IPS-18c (cell line): ENCODE results near the gene PPM1J.
"Not testable (repeated sequence)": the region's sequence is repeated elsewhere in the genome, so short reads cannot be mapped to it uniquely, and the experiment has no call there.

Experiments
- H3K4me3 ChIP-seq: 2 replicates; pipeline ENCODE4 v1.7.0; 2013; ENCODE audit warnings: low read depth, mild to moderate bottlenecking, low read length, moderate library complexity; ENCODE audit not compliant: insufficient read depth
- H3K9me3 ChIP-seq: one replicate; pipeline ENCODE4 v1.6.1; 2013; ENCODE audit warnings: mild to moderate bottlenecking, low read length, moderate library complexity; ENCODE audit not compliant: control insufficient read depth, insufficient read depth

The PPM1J gene

GRCh38 chr1:112724240-112724639, 9.1 kb upstream of the PPM1J start:
- not testable (repeated sequence) for H3K9me3 ChIP-seq, H3K4me3 ChIP-seq

DNA sequence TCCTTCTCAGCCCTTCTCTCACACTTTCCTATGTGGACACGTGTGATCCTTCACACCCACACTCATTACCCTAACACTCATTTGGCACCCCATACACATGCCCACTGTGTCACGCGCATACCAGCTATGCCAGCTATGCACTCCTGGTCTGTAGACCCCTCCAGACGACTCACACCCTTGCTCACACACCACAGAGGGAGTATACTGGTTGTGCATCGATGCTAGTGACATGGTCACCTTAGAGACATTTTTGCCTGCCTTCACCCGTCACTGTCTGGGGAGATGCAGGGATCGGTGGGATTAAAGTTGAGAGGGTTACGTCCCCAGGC, 8.3 kb upstream of the PPM1J start:
- peak overlapping the region; percentile 5; the same call in 1 of the 2 replicates for H3K4me3 ChIP-seq

DNA sequence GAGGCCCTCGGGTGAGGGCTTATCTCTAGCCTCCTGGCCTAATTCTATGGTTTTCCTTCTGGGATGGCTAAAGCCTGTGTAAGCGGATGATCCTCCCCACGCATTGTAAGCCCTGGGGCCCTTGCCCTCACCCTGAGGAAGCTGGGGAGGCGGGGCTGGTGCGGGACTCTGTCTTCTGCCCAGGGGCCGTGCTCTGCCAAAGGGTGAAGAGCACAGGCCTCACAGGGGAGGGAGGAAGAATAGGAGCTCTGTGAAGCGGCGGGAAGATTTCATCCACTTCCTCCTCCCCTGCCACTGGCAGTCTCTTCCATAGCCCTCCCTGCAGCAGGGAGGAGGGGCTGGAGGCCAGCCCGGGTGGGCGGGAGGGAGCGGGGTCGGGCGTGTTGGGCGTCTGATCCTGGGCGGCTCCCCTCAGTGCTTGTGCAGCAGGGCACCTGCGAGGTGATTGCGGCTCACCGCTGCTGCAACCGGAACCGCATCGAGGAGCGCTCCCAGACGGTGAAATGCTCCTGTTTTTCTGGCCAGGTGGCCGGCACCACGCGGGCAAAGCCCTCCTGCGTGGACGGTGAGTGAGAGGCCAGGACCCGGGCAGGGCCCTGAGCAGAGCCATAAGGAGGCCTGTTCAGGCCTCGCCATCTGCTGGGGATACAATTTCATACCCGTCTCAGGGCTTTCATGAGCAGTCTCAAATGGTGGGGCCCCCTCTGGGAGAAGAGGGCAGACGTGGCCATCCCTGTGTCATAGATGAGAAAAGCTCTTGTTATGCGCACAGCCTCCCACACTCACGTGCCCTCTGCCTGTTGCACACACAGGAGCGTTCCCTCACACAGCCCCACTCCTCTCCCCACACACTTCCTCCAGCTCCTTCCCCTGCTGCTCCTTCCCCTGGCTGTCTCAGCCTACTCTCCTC, 7.7 kb upstream of the PPM1J start:
- no peaks in the 10 kb centered on the region for H3K9me3 ChIP-seq
- peak overlapping the region; percentile 5; the same call in 1 of the 2 replicates for H3K4me3 ChIP-seq

More for the DNA sequence above, 8.3 kb upstream of the PPM1J start:
- H3K9me3 ChIP-seq = no peaks in the 10 kb centered on the region

DNA sequence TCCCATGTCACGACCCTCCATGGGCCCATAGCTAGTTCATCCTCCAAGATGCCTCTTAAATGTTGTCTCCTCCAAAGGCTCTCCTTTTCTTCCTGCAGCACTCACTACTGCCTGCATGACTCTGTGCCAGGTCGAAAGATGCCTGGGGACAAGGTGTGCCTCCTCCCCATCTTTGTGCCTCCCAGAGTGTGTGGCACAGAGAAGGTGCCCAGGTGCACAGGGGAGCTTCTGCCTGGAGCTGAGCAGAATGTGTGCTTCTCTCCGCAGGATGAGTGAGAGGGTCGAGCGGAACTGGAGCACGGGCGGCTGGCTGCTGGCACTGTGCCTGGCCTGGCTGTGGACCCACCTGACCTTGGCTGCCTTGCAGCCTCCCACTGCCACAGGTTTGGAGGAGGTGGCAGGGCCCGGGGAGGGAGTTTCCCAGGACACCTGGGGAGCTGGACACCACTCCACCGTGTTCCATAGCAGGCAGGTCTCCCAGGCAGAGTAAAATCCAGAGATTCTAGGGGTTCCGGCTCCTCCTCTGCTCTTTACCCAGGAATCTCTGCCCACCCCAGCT, 6.9 kb upstream of the PPM1J start:
- Histone ChIP-seq H3K9me3 (no peaks in the 10 kb centered on the region), H3K4me3 (no peak overlapping the region; the same call in 1 of the 2 replicates)

GRCh38 chr1:112721294-112721693, 6.2 kb upstream of the PPM1J start:
- H3K9me3 ChIP-seq, H3K4me3 ChIP-seq: not testable (repeated sequence)

GRCh38 chr1:112720800-112721199, 5.7 kb upstream of the PPM1J start:
- Histone ChIP-seq H3K4me3 (no peak overlapping the region), H3K9me3 (no peaks in the 10 kb centered on the region)

- no peak overlapping the region for H3K4me3 ChIP-seq
- H3K9me3 ChIP-seq = no peaks in the 10 kb centered on the region
Measured at GRCh38 chr1:112719706-112720105, 4.6 kb upstream of the PPM1J start.

DNA sequence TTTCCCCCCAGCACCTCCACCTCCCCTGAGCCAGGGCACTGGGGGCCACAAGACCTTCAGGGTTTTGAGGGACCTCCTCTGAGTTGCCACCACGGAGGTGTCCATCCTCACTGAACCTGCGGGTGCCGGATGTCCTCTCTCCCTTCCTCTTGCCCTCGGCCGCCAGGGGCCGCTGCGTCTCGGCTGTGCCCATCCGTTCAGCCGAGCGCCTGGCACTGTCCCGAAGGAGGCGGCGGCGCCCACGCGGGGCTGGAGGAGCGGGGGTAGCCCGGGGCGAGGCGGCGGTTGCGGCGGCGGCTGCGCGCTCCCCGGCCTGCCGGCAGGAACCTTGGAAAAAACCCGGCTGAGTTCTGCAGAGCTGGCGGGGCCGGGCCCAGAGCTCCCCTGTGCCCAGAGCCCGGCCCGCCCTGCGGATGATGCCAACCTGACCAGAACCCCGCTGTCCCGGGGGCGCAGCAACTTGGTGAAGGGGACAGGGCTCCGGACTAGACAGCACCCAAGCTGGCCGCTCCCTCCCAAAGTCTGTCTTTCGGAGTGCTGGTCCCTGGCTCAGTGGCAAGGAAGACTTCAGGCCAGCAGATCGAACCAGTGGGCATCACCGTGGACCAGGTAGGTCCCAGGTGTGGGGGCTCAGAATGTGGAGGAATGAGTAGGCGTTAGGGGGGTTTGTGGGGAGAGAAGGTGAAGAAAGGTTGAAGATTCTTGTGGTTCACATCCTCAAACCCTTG, 3.7 kb upstream of the PPM1J start:
- Histone ChIP-seq H3K4me3 (no peak overlapping the region; the same call in 1 of the 2 replicates), H3K9me3 (no peaks in the 10 kb centered on the region)

DNA sequence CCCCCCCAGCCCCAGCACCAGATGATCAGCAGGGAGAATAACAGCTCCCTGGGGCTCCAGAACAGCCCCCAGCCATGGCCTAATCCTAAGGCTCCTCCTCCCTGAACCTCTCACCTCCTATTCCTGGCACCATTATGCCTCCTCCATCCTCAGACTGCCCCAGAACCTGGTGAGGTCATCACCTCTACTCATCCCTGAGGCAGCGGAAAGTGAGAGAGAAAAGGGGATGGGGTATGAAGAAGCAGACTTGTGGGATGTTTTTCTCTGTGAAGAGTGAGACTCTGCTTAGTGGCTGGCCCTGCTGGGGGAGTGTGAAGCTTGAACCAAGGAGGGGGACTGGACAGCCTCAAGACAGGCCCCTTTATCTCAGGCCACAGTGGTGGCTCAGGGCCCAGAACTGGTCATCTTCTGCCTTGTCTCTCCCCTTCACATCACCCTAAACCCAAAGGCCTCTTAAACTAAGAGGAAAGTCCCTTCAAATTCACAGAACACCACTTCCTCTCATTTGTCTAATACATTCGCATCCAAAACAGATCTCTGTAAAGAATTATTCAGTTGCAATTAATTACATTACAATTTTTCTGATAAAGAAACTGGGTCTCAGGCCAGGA, 2.2 kb upstream of the PPM1J start:
- no peak overlapping the region for H3K4me3 ChIP-seq
- no peaks in the 10 kb centered on the region for H3K9me3 ChIP-seq

DNA sequence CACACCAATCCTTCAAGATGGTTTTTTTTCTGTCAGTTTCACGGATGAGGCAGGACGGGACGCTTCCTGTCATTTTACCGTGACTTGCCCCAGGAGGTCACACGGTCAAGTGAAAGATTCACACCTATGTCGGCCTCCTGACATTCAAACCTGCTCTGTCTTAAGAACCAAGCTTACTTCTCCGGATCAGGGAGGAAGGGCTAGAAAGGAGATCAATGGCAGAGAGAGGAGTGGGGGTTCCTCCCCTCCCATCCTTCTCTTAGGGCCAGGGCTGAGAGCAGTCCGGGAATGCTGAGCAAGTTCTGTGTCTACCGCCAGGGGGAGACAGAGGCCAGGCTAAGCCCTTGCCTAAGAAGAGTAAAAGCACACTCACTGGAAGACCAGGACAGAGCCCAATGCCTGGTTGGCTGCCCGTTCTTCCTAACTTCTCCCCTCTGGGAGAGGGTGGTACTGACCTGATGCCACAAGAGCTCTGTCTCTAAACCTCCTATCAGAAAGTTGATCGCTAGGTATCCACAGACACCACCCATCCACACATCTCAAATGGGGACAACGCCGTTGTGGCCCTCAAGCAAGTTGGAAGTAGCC, 1.1 kb upstream of the PPM1J start:
- Histone ChIP-seq H3K4me3 (peak overlapping the region; percentile 82; the same call in 1 of the 2 replicates), H3K9me3 (no peaks in the 10 kb centered on the region)

DNA sequence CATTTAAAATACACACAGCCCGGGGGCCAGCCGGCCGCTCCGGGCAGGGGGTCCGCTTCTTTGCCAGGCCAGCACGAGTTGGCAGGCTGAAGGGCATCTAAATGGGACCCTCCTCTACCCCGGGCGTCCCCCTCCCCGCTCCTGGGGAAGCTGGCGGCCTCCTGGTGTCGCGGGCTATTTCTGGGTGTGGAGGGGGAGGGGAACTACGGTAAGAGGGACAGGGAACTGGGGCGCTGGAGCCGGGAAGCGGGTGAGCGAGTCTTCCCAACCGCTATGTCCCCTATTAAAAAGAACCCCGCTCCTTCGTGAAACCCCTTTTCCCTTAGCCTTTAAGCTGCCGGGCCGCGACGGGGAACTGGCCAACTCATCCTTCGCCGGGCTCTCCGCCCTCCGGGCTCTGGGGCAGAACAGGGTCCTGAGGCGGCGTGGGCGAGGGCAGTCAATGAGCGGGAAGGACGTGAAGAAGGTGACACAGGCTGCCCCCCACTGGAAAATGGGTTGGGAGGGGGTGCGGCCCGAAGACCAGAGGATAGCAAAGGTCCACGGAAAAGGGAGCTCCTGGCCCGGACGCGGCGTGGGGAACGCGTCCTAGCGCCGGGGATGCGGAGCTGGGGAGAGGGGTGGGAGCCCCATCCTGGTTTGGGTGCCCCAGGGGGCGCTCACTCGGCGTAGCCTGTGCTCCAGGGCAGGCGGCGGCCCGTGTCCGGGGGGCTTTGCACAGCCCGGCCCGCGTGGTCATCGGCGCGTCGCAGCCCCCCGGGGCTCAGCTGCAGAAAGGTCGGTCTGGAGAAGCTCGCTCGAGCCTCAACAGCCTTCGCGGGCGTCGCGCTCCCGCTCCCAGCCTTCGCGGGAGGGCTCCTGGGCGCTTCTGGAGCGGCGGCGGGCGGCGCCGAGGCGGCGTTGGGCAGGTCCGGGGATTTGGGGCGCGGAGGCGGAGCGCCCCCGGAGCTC, 544 bp downstream of the PPM1J start:
- peak overlapping the region; percentile 84 for H3K4me3 ChIP-seq
- H3K9me3 ChIP-seq = no peaks in the 10 kb centered on the region

GRCh38 chr1:112713466-112714312, 1.4 kb downstream of the PPM1J start:
- peak overlapping the region; percentile 84 for H3K4me3 ChIP-seq
- H3K9me3 ChIP-seq = no peaks in the 10 kb centered on the region

DNA sequence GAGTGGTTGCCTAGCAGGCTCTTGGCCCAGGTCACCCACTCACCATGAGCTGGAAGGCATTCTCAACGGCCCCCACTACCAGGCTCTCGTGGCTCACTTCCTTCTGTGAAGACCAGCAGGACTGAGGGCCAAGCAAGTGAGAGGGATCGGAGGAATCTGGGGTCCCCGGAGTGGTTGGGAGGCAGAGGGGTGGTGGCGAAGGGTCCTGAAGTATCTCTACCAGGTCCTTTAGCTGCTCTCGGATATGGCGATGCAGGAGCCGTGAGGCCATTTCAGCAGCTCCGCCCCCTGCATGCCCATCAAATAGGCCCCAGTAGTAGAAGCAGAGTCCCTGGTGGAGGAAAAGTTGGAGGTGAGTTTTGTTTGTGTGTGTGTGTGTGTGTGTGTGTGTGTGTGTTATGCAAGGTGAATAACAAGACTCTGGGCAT, 2.4 kb downstream of the PPM1J start:
- no peak overlapping the region for H3K4me3 ChIP-seq

DNA sequence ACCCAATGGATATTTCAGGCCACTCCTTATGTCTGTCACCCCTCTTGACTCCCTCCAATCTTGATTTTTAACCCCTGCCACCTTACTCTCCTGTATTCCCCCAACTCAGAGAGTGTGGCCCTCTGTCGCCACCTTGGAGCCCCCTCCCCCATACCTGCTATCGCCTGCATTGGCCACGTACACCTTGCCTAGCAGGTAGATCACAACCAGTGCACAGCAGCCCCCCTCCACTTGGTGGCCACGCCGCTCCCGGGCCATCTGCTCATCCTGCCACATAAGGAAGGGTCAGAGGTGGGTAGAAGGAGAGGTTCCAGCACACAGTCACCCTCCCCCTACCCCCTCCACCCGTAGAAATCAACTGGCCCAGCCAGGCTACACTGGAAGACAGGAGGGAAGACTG, 2.9 kb downstream of the PPM1J start:
- Histone ChIP-seq H3K9me3 (no peaks in the 10 kb centered on the region), H3K4me3 (no peak overlapping the region)

More for the DNA sequence above, 2.4 kb downstream of the PPM1J start:
- no peaks in the 10 kb centered on the region for H3K9me3 ChIP-seq

DNA sequence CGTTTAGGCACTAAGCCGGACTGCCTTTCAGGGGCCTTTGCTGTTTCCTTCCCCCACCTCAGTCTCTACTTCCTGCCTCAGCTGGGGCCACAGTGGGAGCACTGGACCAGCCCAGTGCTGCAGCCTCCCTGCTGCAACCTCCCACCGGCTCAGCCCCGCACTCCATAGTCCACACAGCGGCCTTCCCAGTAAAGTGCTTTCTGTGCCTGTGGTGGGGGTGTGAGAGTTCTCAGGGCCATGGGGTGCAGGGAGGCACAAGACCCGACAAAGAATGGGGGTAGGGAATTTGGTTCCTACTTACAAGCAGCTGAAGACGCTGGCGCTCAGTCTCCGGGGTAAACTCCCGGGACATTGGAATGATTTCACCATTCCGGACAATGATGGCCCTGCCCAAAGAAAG, 3.5 kb downstream of the PPM1J start:
- Histone ChIP-seq H3K9me3 (no peaks in the 10 kb centered on the region), H3K4me3 (no peak overlapping the region)
